HG03354 (cell line): ENCODE results near the gene ADAMTS12.

Source experiments
- ATAC-seq: cut with Tn5 transposase; IDR thresholded peaks from one replicate; pipeline ENCODE4 v1.9.1; 2021; ENCODE audit warnings: mild to moderate bottlenecking; ENCODE audit not compliant: unreplicated experiment, poor library complexity, severe bottlenecking

The ADAMTS12 gene

GRCh38 chr5:33769968-33770367 is 121.8 kb downstream of the ADAMTS12 start:
- no peak for ATAC-seq

GRCh38 chr5:33769196-33769595 is 122.6 kb downstream of the ADAMTS12 start:
- no peak for ATAC-seq

GRCh38 chr5:33766023-33766422 is 125.8 kb downstream of the ADAMTS12 start:
- ATAC-seq: no peak

GRCh38 chr5:33764786-33765185 is 127.0 kb downstream of the ADAMTS12 start:
- ATAC-seq: no peak

GRCh38 chr5:33763435-33763834 is 128.4 kb downstream of the ADAMTS12 start:
- ATAC-seq: no peak

- ATAC-seq: no peak
Observed at GRCh38 chr5:33762859-33763258, 128.9 kb downstream of the ADAMTS12 start.

- no peak for ATAC-seq
Observed at GRCh38 chr5:33761139-33761538, 130.7 kb downstream of the ADAMTS12 start.

- ATAC-seq: no peak
Observed at GRCh38 chr5:33758737-33759136, 133.1 kb downstream of the ADAMTS12 start.

- no peak for ATAC-seq
Observed at GRCh38 chr5:33756491-33756890, 135.3 kb downstream of the ADAMTS12 start.

- ATAC-seq: no peak
Observed at GRCh38 chr5:33755231-33755630, 136.6 kb downstream of the ADAMTS12 start.

- no peak for ATAC-seq
Observed at GRCh38 chr5:33753704-33754103, 138.1 kb downstream of the ADAMTS12 start.

GRCh38 chr5:33748754-33749153 is 143.0 kb downstream of the ADAMTS12 start:
- ATAC-seq: no peak

- ATAC-seq: no peak
Observed at GRCh38 chr5:33745101-33745770, 146.6 kb downstream of the ADAMTS12 start.

- ATAC-seq: no peak
Observed at GRCh38 chr5:33743099-33743498, 148.7 kb downstream of the ADAMTS12 start.

GRCh38 chr5:33742181-33742580 is 149.6 kb downstream of the ADAMTS12 start:
- ATAC-seq: no peak

- no peak for ATAC-seq
Observed at GRCh38 chr5:33738967-33739366, 152.8 kb downstream of the ADAMTS12 start.

- ATAC-seq: no peak
Observed at GRCh38 chr5:33738097-33738496, 153.7 kb downstream of the ADAMTS12 start.

- ATAC-seq: no peak
Observed at GRCh38 chr5:33737697-33738096, 154.1 kb downstream of the ADAMTS12 start.

GRCh38 chr5:33737284-33737683 is 154.5 kb downstream of the ADAMTS12 start:
- no peak for ATAC-seq

GRCh38 chr5:33736510-33736909 is 155.3 kb downstream of the ADAMTS12 start:
- no peak for ATAC-seq

- no peak for ATAC-seq
Observed at GRCh38 chr5:33735072-33735471, 156.7 kb downstream of the ADAMTS12 start.

- no peak for ATAC-seq
Observed at GRCh38 chr5:33734537-33734936, 157.3 kb downstream of the ADAMTS12 start.
